ENCODE data around the gene THADA.

Gene THADA

DNA sequence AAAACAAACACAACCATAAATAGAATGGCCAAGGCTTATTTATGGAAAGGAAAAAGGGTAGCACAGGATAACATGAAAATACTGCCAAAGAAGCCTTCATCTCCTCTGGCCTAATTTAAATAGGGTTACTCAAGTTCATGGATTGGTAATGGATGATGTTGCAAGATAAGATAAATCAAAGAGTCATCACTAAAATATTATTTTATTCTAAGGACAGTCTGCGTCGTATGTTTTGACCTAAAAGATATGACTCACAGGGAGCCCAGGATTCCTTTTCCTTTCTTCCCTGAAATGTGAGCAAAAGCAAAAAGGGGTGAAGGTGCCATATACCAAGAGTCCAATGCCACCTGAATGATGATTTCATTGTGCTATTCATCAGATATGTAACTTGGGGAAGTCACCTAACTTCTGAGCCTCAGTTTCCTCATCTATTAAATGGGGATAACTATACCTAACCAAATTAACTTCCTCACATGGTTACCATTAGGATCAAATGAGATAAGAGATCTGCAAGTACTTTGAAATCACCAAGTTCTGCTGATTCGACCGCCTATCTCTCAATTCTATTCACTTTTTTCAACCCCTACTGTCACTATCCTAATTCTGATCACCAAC is 137.7 kb downstream of the THADA start:
- Histone ChIP-seq H3K36me3 (ENCODE audit: control insufficient read depth in 4 of 4, insufficient read depth in 4 of 4, low read length in 3 of 4) (peaks cover 0 to 4% (median 0%) of the 10 kb centered on the region in 4 experiments), H3K27me3 (replicated peaks in 2 of 5; ENCODE audit: control insufficient read depth in 4 of 5, insufficient read depth in 5 of 5, low read length in 4 of 5) (no peaks in the 10 kb centered on the region), H3K9me3 (ENCODE audit: control extremely low read depth in 1 of 5, control insufficient read depth in 4 of 5, insufficient read depth in 2 of 5, low read depth in 1 of 5, low read length in 4 of 5) (no peaks in the 10 kb centered on the region), H3K27ac (ENCODE audit: insufficient read depth in 1 of 2, low read depth in 1 of 2, low read length in 2 of 2, poor library complexity in 1 of 2, severe bottlenecking in 2 of 2) (no peak overlapping the region), H3K4me3 (ENCODE audit: control insufficient read depth in 1 of 7, extremely low read depth in 1 of 7, insufficient read depth in 4 of 7, low read depth in 2 of 7, low read length in 6 of 7) (no peak overlapping the region), H3K4me1 (ENCODE audit: control extremely low read depth in 1 of 4, control insufficient read depth in 4 of 4, insufficient read depth in 4 of 4, low read length in 3 of 4) (peaks cover 21 to 46% (median 31%) of the 10 kb centered on the region in 4 experiments)
- 100% methylated on average over 2 of the region's 4 CpGs for WGBS (ENCODE audit: insufficient coverage)
- POLR2A ChIA-PET: no interaction called here
- CTCF ChIA-PET: no interaction called here
- DNase-seq: no peak

DNA sequence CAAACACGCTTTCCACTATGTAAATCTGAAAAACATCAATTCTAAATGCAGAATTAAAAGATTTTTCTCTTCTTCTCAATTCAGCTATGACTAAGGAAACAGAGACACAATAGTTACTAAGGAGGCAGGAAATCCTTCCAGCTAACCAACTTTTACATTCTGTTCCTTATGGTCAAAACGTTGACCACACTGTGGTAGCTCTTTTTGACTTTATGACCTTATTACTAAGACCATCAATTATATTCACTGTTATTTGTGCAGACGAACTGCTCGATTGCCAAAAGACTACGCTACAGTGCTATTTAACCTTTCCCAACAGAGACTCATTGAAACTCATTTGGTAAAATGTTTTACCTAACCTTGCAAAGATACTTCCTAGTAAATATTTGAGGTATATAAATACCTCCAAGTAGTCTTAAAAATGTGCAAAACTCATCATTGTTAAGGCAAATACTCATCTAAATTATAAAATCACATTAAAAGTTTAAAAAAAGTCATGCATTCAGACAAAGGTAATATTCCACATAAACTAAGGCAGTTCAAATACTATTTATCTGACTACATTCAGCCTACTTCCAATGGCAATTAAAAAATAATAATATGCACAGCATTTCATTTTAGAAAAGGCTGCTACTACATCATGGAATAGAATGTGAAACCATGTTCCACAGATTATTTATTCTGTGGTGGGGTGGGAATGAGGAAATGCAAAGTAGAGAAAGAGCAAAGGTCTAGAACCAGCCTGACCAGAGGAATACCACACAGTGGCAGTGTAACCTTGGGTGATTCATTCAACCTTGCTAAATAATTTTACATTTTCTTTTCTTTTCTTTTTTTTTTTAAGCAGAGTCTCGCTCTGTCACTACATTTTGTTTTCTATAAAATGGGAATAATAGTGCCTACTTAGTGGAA is 139.9 kb downstream of the THADA start:
- H3K27ac ChIP-seq (ENCODE audit: insufficient read depth in 1 of 2, low read depth in 1 of 2, low read length in 2 of 2, poor library complexity in 1 of 2, severe bottlenecking in 2 of 2): peak overlapping the region in 1 of 2 experiments; percentile 2
- DNase-seq: peak; percentile 31 to 63 (median 56)
- CTCF ChIA-PET: interaction anchor here (0.6 to 1.3 kb wide), 6 partner anchors 15 to 626 kb away, joined by 3 to 6 read pairs (median 3); no protein-coding TSS in a partner anchor

DNA sequence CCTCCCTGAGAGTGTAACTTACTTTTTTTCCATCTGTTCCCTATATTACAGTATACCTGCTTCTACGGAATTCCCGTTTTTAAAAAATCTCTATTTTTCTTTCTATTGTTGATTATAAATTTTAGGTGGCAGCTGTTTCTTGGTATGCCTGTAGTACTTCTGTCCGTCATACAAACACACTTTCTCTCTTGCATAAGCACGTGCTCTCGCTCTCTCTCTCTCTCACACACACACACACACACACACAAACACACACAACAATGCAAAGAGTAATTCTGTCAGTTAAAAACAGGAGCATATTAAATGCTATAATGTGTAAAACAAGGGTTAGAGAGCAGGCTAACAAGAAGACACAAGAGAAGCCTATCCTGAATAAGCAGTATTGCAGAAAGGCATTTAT is 140.5 kb downstream of the THADA start:
- POLR2A ChIA-PET: interaction anchor here (0.7 to 1.1 kb wide), 2 partner anchors 18 to 36 kb away, joined by 3 to 4 read pairs; no protein-coding TSS in a partner anchor
- 0% methylated on average over 1 of the region's 5 CpGs for WGBS (ENCODE audit: insufficient coverage)
- CTCF ChIA-PET: interaction anchor here (0.6 to 1.3 kb wide), 4 partner anchors 21 to 625 kb away, joined by 3 to 6 read pairs (median 3); no protein-coding TSS in a partner anchor
- DNase-seq: no peak
- Histone ChIP-seq H3K4me1 (ENCODE audit: control extremely low read depth in 1 of 4, control insufficient read depth in 4 of 4, insufficient read depth in 4 of 4, low read length in 3 of 4) (peaks cover 17 to 35% (median 30%) of the 10 kb centered on the region in 4 experiments), H3K27me3 (replicated peaks in 2 of 5; ENCODE audit: control insufficient read depth in 4 of 5, insufficient read depth in 5 of 5, low read length in 4 of 5) (no peaks in the 10 kb centered on the region), H3K36me3 (ENCODE audit: control insufficient read depth in 4 of 4, insufficient read depth in 4 of 4, low read length in 3 of 4) (peaks cover 0 to 4% (median 3%) of the 10 kb centered on the region in 4 experiments), H3K27ac (ENCODE audit: insufficient read depth in 1 of 2, low read depth in 1 of 2, low read length in 2 of 2, poor library complexity in 1 of 2, severe bottlenecking in 2 of 2) (peak overlapping the region in 1 of 2 experiments; percentile 2), H3K4me3 (ENCODE audit: control insufficient read depth in 1 of 7, extremely low read depth in 1 of 7, insufficient read depth in 4 of 7, low read depth in 2 of 7, low read length in 6 of 7) (no peak overlapping the region), H3K9me3 (ENCODE audit: control extremely low read depth in 1 of 5, control insufficient read depth in 4 of 5, insufficient read depth in 2 of 5, low read depth in 1 of 5, low read length in 4 of 5) (peaks cover 0 to 2% (median 0%) of the 10 kb centered on the region in 5 experiments)

More for the DNA sequence above, 139.9 kb downstream of the THADA start:
- Histone ChIP-seq H3K36me3 (ENCODE audit: control insufficient read depth in 4 of 4, insufficient read depth in 4 of 4, low read length in 3 of 4) (peaks cover 0 to 4% (median 3%) of the 10 kb centered on the region in 4 experiments), H3K27me3 (replicated peaks in 2 of 5; ENCODE audit: control insufficient read depth in 4 of 5, insufficient read depth in 5 of 5, low read length in 4 of 5) (no peaks in the 10 kb centered on the region), H3K9me3 (ENCODE audit: control extremely low read depth in 1 of 5, control insufficient read depth in 4 of 5, insufficient read depth in 2 of 5, low read depth in 1 of 5, low read length in 4 of 5) (no peaks in the 10 kb centered on the region), H3K4me1 (ENCODE audit: control extremely low read depth in 1 of 4, control insufficient read depth in 4 of 4, insufficient read depth in 4 of 4, low read length in 3 of 4) (peaks cover 21 to 42% (median 34%) of the 10 kb centered on the region in 4 experiments), H3K4me3 (ENCODE audit: control insufficient read depth in 1 of 7, extremely low read depth in 1 of 7, insufficient read depth in 4 of 7, low read depth in 2 of 7, low read length in 6 of 7) (peak overlapping the region in 1 of 7 experiments; percentile 19)
- POLR2A ChIA-PET: interaction anchor here (0.7 kb wide), 1 partner anchor 35 kb away, joined by 3 read pairs; no protein-coding TSS in a partner anchor
- WGBS (ENCODE audit: insufficient coverage): 33% methylated on average over 2 of the region's 6 CpGs

DNA sequence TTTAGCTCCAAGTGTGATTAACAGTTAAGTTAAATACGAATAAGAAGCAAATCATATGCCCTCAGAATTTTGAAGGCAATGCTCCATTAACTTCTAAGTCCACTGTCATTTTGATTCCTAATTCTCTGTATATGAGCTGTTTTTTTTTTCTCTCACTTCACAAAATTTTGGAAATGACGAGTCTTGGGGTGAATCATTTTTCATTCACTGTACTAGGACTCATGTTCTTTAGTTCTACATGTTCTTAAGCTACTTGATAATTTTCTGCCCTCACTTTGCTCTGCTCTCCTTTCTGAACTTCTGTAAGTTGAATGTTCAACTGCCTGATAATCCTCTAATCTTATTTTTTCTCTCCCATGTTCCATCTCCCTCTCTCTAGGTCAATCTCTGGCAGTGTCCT is 141.0 kb downstream of the THADA start:
- Histone ChIP-seq H3K9me3 (ENCODE audit: control extremely low read depth in 1 of 5, control insufficient read depth in 4 of 5, insufficient read depth in 2 of 5, low read depth in 1 of 5, low read length in 4 of 5) (peaks cover 0 to 2% (median 0%) of the 10 kb centered on the region in 5 experiments), H3K27ac (ENCODE audit: insufficient read depth in 1 of 2, low read depth in 1 of 2, low read length in 2 of 2, poor library complexity in 1 of 2, severe bottlenecking in 2 of 2) (no peak overlapping the region), H3K4me1 (ENCODE audit: control extremely low read depth in 1 of 4, control insufficient read depth in 4 of 4, insufficient read depth in 4 of 4, low read length in 3 of 4) (peaks cover 13 to 30% (median 27%) of the 10 kb centered on the region in 4 experiments), H3K27me3 (replicated peaks in 2 of 5; ENCODE audit: control insufficient read depth in 4 of 5, insufficient read depth in 5 of 5, low read length in 4 of 5) (no peaks in the 10 kb centered on the region), H3K36me3 (ENCODE audit: control insufficient read depth in 4 of 4, insufficient read depth in 4 of 4, low read length in 3 of 4) (peaks cover 0 to 4% (median 3%) of the 10 kb centered on the region in 4 experiments), H3K4me3 (ENCODE audit: control insufficient read depth in 1 of 7, extremely low read depth in 1 of 7, insufficient read depth in 4 of 7, low read depth in 2 of 7, low read length in 6 of 7) (no peak overlapping the region)
- no CpG with 5 or more reads among the region's 2 CpGs for WGBS (ENCODE audit: insufficient coverage)
- ChIA-PET POLR2A (interaction anchor here (1.1 kb wide), 1 partner anchor 18 kb away, joined by 4 read pairs; no protein-coding TSS in a partner anchor), CTCF (interaction anchor here (0.6 to 1.3 kb wide), 3 partner anchors 21 to 624 kb away, joined by 3 to 6 read pairs (median 3); no protein-coding TSS in a partner anchor)
- DNase-seq: no peak

DNA sequence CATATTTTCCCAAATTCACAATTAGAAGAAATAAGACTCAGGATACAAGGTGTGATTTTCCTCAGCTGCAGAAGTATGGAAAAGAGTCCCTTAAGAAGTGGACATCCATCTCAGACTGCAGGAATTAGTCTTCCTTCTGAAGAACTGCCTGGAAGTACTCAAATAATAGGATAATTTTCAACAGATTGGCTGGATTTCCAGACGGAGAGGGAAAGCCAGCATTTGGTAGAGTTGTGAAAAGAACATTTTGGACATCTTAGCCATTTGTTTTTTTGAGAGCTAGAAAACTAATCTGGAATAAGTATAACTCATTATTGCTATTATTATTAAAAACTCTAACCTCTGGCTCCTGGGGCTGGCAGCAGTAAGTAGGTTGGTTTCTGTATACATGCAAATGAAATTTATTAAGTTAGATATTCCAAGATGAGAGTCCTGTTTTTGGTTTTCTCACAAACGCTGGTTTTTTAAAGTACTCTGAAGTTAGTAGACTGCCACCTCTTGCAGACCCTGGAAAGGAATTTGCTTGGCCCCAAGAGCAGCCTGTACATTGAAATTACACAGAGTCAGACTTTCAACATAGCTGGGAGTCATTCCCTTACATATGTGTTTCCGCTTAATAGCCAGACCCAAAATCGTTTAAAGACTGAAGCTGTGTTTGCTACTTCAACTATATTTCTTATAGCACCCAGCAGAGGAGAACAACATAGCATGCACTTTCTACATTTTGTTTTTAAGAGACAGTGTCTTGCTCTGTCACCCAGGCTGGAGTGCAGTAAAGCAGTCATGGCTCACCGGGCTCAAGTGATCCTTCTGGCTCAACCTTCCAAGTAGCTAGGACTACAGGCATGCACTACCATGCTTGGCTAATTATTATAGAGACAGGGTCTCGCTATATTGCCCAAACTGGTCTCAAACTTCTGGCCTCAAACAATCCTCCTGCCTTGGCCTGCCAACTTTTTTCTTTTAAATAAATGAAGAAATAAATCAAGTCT is 142.4 kb downstream of the THADA start:
- Histone ChIP-seq H3K36me3 (ENCODE audit: control insufficient read depth in 4 of 4, insufficient read depth in 4 of 4, low read length in 3 of 4) (peaks cover 0 to 7% (median 3%) of the 10 kb centered on the region in 4 experiments), H3K27ac (ENCODE audit: insufficient read depth in 1 of 2, low read depth in 1 of 2, low read length in 2 of 2, poor library complexity in 1 of 2, severe bottlenecking in 2 of 2) (no peak overlapping the region), H3K9me3 (ENCODE audit: control extremely low read depth in 1 of 5, control insufficient read depth in 4 of 5, insufficient read depth in 2 of 5, low read depth in 1 of 5, low read length in 4 of 5) (peaks cover 0 to 2% (median 1%) of the 10 kb centered on the region in 5 experiments), H3K4me3 (ENCODE audit: control insufficient read depth in 1 of 7, extremely low read depth in 1 of 7, insufficient read depth in 4 of 7, low read depth in 2 of 7, low read length in 6 of 7) (no peak overlapping the region), H3K4me1 (ENCODE audit: control extremely low read depth in 1 of 4, control insufficient read depth in 4 of 4, insufficient read depth in 4 of 4, low read length in 3 of 4) (peaks cover 10 to 20% (median 18%) of the 10 kb centered on the region in 4 experiments), H3K27me3 (replicated peaks in 2 of 5; ENCODE audit: control insufficient read depth in 4 of 5, insufficient read depth in 5 of 5, low read length in 4 of 5) (no peaks in the 10 kb centered on the region)
- no peak for DNase-seq
- ChIA-PET CTCF (interaction anchor here (0.9 to 1.3 kb wide), 2 partner anchors 10 to 11 kb away, joined by 3 read pairs; no protein-coding TSS in a partner anchor), POLR2A (no interaction called here)
- 100% methylated on average over 4 of the region's 6 CpGs for WGBS (ENCODE audit: insufficient coverage)

DNA sequence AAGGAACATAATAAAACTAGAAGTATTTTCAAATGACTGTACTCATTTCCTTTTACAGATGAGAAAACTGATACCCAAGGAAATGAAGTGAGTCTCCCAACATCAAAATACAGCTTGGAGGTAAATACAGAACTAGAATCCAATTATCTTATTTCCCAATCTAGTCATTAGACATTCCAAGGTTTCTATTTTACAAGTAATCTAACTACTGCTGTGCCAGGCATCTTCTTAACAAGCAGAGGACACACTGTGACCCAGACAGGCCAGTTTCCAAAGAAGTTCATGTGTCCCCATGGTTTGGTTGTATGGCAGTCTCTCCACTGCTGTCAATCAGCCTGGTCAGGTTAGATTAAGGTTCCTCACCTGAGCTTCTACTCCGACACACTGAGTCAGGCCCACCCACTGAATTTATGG is 143.5 kb downstream of the THADA start:
- Histone ChIP-seq H3K4me3 (ENCODE audit: control insufficient read depth in 1 of 7, extremely low read depth in 1 of 7, insufficient read depth in 4 of 7, low read depth in 2 of 7, low read length in 6 of 7) (no peak overlapping the region), H3K9me3 (ENCODE audit: control extremely low read depth in 1 of 5, control insufficient read depth in 4 of 5, insufficient read depth in 2 of 5, low read depth in 1 of 5, low read length in 4 of 5) (peaks cover 0 to 2% (median 1%) of the 10 kb centered on the region in 5 experiments), H3K27me3 (replicated peaks in 2 of 5; ENCODE audit: control insufficient read depth in 4 of 5, insufficient read depth in 5 of 5, low read length in 4 of 5) (no peaks in the 10 kb centered on the region), H3K36me3 (ENCODE audit: control insufficient read depth in 4 of 4, insufficient read depth in 4 of 4, low read length in 3 of 4) (peaks cover 0 to 7% (median 3%) of the 10 kb centered on the region in 4 experiments), H3K4me1 (ENCODE audit: control extremely low read depth in 1 of 4, control insufficient read depth in 4 of 4, insufficient read depth in 4 of 4, low read length in 3 of 4) (peaks cover 10 to 18% (median 17%) of the 10 kb centered on the region in 4 experiments), H3K27ac (ENCODE audit: insufficient read depth in 1 of 2, low read depth in 1 of 2, low read length in 2 of 2, poor library complexity in 1 of 2, severe bottlenecking in 2 of 2) (no peak overlapping the region)
- WGBS (ENCODE audit: insufficient coverage): 88% methylated on average over 1 of the region's 1 CpG
- CTCF ChIA-PET: interaction anchor here (1.0 kb wide), 1 partner anchor 11 kb away, joined by 3 read pairs; no protein-coding TSS in a partner anchor
- peak in 1 of 3 donors; percentile 9 for DNase-seq
- POLR2A ChIA-PET: no interaction called here

All from common myeloid progenitor, CD34-positive (primary cell).